Stimulated activated CD8-positive, alpha-beta memory T cell treated with anti-CD3 and anti-CD28 coated beads, Interleukin-2, amount 100 ng/mL, for 1 hour (primary cell): Measurements from ENCODE around the gene CDH23.

Experiments
- DNase-seq, 2 donors: peaks; one replicate each; pipeline ENCODE4 v3.0.0-alpha.2; 2020; ENCODE audit warnings: low read depth in 2 of 2

CDH23 gene

DNA sequence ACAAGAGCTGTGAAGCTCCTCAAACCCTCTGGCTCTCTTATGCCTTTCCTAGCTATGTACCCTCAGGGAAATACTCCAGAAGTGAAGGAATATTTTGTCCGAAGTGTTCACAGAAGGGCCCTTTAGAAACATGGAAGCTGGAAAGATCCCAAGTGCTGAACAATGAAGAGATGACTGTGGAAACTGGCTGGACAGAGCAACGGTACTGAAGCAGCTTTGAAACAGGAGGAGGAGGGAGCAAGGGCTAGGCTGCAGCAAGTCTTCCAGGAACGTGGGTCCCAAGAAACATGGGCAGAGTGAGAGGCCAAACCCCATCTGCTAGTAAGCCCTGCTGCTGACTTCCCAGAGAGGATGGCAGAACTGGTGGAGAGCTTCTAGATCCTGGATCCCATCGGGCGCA, 457.3 kb downstream of the CDH23 start:
- no peak for DNase-seq

DNA sequence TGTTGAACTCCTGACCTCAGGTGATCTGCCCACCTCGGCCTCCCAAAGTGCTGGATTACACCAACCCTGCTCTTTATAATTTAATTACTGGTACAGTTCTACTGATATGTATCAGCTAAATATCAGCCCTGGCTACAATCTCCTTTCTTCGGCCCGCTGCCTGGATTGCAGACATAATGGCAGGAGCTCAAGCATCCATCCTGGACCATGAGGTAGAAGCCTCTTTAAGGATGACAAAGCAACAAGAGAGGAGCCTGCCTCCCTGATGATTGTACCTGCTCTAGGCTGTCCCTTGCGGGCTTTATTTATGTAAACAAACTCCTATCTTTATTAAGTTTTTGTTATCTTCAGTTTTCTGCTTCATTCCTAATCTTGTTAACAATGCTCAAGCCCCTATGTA, 459.9 kb downstream of the CDH23 start:
- DNase-seq: no peak

- DNase-seq: no peak
These were observed 461.5 kb downstream of the CDH23 start for GRCh38 chr10:71857934-71858890.

GRCh38 chr10:71860243-71861029, 463.7 kb downstream of the CDH23 start:
- no peak for DNase-seq

DNA sequence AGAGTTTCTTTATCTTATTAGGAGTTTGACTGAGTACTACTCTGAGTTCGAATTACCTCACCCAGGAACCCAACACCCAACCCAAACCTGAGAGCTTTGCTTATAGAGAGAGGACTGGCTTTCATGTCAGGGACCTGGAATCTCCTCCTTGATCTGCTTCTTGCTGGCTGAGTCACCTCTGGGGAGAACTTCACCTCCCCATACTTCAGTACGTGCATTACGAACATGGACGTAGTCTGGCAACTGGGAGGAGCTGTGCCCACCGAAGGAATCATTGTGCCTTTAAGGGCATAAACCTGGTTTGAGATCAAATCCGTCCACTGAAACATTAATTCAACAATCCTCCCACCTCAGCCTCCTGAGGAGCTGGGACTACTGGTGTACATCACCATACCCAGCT, 466.5 kb downstream of the CDH23 start:
- no peak for DNase-seq

DNA sequence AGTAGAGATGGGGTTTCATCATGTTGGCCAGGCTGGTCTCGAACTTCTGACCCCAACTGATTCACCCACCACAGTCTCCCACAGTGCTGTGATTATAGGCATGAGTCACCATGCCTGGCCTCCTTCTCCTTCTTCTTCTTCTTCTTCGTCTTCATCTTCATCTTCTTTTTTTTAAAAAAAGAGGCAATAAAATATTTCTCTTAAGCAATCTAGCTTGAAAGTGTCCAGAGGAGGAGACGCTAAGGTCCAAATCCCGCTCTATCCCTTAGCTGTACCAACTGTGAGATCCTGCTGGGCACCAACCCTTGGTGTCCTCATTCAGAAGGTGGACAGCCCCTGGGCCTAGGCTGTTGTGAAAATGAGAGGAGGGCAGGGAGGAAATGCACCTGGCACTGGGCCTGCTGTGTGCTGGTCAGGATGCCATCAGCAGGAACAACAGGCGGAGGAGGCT, 468.2 kb downstream of the CDH23 start:
- no peak for DNase-seq
